Fibroblast of the aortic adventitia (primary cell): ENCODE measurements around the gene VWA2. TPM values are rescaled to one million over a fixed set of nuclear protein-coding genes. Genes with fewer than 3 reads are reported as not detected.

Experiments used
- DNase-seq: peaks from one replicate; pipeline ENCODE4 v3.0.0-alpha.2; 2010; ENCODE audit warnings: low read depth
- H3K4me3 ChIP-seq: 2 replicates; pipeline ENCODE4 v1.5.1; 2011; ENCODE audit warnings: low read depth, mild to moderate bottlenecking, control low read depth, low read length, moderate library complexity
- CTCF ChIP-seq: IDR thresholded peaks from 2 replicates; pipeline ENCODE4 v1.5.1; 2011; ENCODE audit warnings: mild to moderate bottlenecking, low read length, control low read depth, inconsistent platforms; ENCODE audit not compliant: insufficient read depth
- total RNA-seq: library from RNA; depleted of rRNA; stranded (reverse); fragments of >200 nt; gene quantifications from 2 replicates; pipeline ENCODE4 v1.2.3, GENCODE V29; 2012; ENCODE audit warnings: low replicate concordance

VWA2 gene
- total RNA-seq, 1 donor = 0.09 TPM

DNA sequence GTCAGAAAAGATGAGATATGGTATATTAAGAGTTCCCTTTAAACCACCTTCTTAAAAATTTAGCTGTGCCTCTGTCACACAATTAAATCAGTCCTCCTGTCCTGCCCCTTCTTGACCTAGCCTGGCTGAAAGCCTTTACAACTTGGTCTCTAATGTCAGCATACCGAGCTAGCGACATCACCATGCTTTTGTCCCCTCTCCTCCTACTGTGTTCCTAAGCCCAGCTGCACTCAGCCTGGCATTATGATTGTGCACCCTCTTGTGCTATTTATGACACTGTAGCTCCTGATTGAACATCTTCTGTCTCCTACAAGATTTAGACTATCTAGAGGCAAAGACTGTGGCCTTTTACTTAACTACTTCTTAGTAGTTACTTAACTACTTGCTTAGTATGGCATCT lies 30.7 kb upstream of the VWA2 start:
- H3K4me3 ChIP-seq = no peak overlapping the region
- DNase-seq = no peak
- no peak for TF ChIP-seq CTCF

- no peak for DNase-seq
- no peak overlapping the region for H3K4me3 ChIP-seq
- no peak for TF ChIP-seq CTCF
Measured at GRCh38 chr10:114212153-114212552, 26.9 kb upstream of the VWA2 start.

GRCh38 chr10:114215033-114215432 lies 24.0 kb upstream of the VWA2 start:
- no peak for DNase-seq
- no peak overlapping the region for H3K4me3 ChIP-seq
- no peak for TF ChIP-seq CTCF

- no peak for DNase-seq
- no peak for TF ChIP-seq CTCF
- H3K4me3 ChIP-seq = no peak overlapping the region
Measured at GRCh38 chr10:114220281-114220680, 18.8 kb upstream of the VWA2 start.

GRCh38 chr10:114221235-114221634 lies 17.8 kb upstream of the VWA2 start:
- TF ChIP-seq CTCF = no peak

DNA sequence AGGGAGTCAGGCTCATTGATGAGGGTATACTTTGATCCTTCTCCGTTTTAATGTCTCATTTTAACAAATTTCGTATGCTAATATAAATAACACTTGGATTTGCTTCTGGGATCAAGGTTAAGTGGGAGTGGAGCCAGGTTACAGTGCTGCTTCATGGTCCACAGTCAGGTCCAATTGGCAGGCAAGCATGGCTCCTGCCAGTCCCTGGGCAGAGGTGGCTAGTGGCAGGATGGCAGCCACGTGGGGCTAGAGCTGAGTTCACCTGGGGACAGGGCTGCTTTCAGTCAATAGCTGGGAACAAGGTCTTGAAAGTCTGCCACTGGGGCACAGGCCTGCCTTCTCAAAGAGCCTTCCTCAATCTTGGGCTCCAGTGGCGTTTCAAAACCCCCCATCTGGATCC lies 16.0 kb upstream of the VWA2 start:
- H3K4me3 ChIP-seq = no peak overlapping the region
- no peak for DNase-seq
- TF ChIP-seq CTCF = no peak

More at GRCh38 chr10:114221235-114221634, 17.8 kb upstream of the VWA2 start:
- H3K4me3 ChIP-seq = no peak overlapping the region
- no peak for DNase-seq

DNA sequence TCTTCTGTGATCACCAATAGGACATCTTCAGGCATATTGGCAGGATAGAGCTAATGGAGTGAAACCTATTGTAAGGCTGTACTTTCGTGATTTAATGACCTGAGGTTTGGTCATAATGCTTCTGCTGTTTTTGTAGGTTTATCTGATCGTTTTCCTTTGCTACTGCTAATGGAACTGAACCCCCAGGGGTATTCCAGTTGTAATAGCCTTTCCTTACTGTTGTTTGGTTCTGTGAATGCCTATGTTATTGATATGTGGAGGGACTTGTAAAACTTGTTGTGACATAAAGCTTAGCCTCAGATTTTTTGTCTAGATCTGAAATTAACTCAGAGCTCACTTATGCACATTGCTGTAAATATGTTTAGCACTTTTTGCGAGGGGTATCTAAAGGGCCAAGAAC lies 10.9 kb upstream of the VWA2 start:
- no peak for DNase-seq
- no peak for TF ChIP-seq CTCF

More for the DNA sequence above, 10.9 kb upstream of the VWA2 start:
- no peak overlapping the region for H3K4me3 ChIP-seq
